DOHH2 (cell line): ENCODE results near the gene TARS3.

Experiments
- H3F3A ChIP-seq: fragments of 200-600 bp; sonication (generic), shearing (Covaris generic); 2 replicates; pipeline ENCODE4 v1.6.0; 2016; ENCODE audit warnings: antibody characterized with exemption, mild to moderate bottlenecking; ENCODE audit not compliant: control insufficient read depth, insufficient read depth
- H3K27ac ChIP-seq: fragments of 200-600 bp; sonication (generic); 2 replicates; pipeline ENCODE4 v1.5.1; 2014; ENCODE audit warnings: low read depth, mild to moderate bottlenecking, low read length, moderate library complexity
- H3K27me3 ChIP-seq: fragments of 200-600 bp; sonication (generic); 2 replicates; pipeline ENCODE4 v1.6.1; 2014; ENCODE audit warnings: mild to moderate bottlenecking, low read length, mixed read lengths; ENCODE audit not compliant: control insufficient read depth
- H3K36me3 ChIP-seq: fragments of 200-600 bp; sonication (generic); 2 replicates; pipeline ENCODE4 v1.6.1; 2014; ENCODE audit warnings: mild to moderate bottlenecking, low read length, moderate library complexity, mixed read lengths; ENCODE audit not compliant: control insufficient read depth
- H3K4me1 ChIP-seq: fragments of 200-600 bp; sonication (generic); 2 replicates; pipeline ENCODE4 v1.6.1; 2014; ENCODE audit warnings: mild to moderate bottlenecking, low read length, mixed read lengths; ENCODE audit not compliant: control insufficient read depth
- H3K4me2 ChIP-seq: fragments of 200-600 bp; sonication (generic); 2 replicates; pipeline ENCODE4 v1.6.0; 2014; ENCODE audit warnings: mild to moderate bottlenecking, low read length, moderate library complexity
- H3K4me3 ChIP-seq: fragments of 200-600 bp; sonication (generic); 2 replicates; pipeline ENCODE4 v1.5.1; 2014; ENCODE audit warnings: mild to moderate bottlenecking, low read length, mixed read lengths
- H3K79me2 ChIP-seq: fragments of 200-600 bp; sonication (generic); 2 replicates; pipeline ENCODE4 v1.6.1; 2014; ENCODE audit warnings: mild to moderate bottlenecking, low read length, mixed read lengths; ENCODE audit not compliant: control insufficient read depth
- H3K9me2 ChIP-seq: fragments of 200-600 bp; sonication (generic); replicated peaks from 2 replicates; pipeline ENCODE4 v1.6.1; 2014; ENCODE audit warnings: mild to moderate bottlenecking, low read length, mixed read lengths; ENCODE audit not compliant: control insufficient read depth
- H3K9me3 ChIP-seq: fragments of 200-600 bp; sonication (generic); 2 replicates; pipeline ENCODE4 v1.6.1; 2014; ENCODE audit warnings: antibody characterized with exemption, low read length, mixed read lengths; ENCODE audit not compliant: control insufficient read depth, insufficient read depth
- H4K20me1 ChIP-seq: fragments of 200-600 bp; sonication (generic); 2 replicates; pipeline ENCODE4 v1.6.0; 2014; ENCODE audit warnings: low read depth, mild to moderate bottlenecking, antibody characterized with exemption, low read length, moderate library complexity; ENCODE audit not compliant: control insufficient read depth, insufficient read depth
- EZH2phosphoT487 ChIP-seq: fragments of 200-600 bp; sonication (generic); IDR thresholded peaks from 2 replicates; pipeline ENCODE4 v1.6.1; 2017; ENCODE audit warnings: borderline replicate concordance, mild to moderate bottlenecking, antibody characterized with exemption, low read length, moderate library complexity, mixed read lengths
- TF ChIP-seq, protein P1 (sequence below): fragments of 200-600 bp; sonication (generic); IDR thresholded peaks from one replicate; pipeline ENCODE4 v1.5.1; 2014; ENCODE audit warnings: antibody characterized with exemption, mild to moderate bottlenecking, low read depth, low read length; ENCODE audit not compliant: poor library complexity, severe bottlenecking

TARS3 gene

DNA sequence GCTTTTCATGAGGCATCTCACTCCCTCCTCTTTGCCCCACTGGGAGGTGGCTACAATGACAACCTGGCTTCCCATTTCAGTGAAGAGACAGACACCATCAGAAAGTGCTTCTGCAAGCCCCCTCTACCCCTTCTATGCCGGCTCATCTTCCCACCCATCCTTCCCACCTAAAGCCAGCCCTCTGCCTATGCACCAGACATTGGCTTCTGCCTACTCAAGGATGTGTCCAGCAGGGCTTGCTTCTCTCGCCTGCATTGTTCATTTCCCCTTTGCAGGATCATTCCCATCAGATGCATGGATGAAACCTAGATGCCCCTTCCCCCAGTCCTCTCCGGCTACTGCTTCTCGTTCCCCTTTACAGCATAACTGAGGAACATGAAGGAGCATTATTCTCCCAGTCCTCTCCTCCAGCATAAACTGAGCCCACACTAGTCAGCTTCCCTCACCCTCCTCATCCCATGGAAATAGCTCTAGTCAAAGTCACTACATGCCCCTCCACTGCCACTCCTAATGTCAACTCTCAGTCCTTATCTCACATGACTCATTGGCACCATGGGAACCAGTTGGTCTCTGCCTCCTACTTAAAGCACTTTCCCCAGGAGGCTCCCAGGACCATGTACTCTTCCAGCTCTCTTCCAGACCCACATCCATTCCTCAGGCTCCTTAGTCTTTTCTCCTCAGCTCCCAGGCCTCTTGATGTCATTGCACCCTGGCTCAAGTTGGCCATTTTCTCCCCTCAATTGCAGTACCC is 120.0 kb downstream of the TARS3 start:
- no peaks in the 10 kb centered on the region for H4K20me1 ChIP-seq
- H3K9me3 ChIP-seq = no peaks in the 10 kb centered on the region
- no peaks in the 10 kb centered on the region for H3K9me2 ChIP-seq
- no peak overlapping the region for H3K4me2 ChIP-seq
- H3K27ac ChIP-seq = no peak overlapping the region
- H3F3A ChIP-seq = no peaks in the 10 kb centered on the region
- H3K79me2 ChIP-seq = no peaks in the 10 kb centered on the region
- TF ChIP-seq, protein P1, sequence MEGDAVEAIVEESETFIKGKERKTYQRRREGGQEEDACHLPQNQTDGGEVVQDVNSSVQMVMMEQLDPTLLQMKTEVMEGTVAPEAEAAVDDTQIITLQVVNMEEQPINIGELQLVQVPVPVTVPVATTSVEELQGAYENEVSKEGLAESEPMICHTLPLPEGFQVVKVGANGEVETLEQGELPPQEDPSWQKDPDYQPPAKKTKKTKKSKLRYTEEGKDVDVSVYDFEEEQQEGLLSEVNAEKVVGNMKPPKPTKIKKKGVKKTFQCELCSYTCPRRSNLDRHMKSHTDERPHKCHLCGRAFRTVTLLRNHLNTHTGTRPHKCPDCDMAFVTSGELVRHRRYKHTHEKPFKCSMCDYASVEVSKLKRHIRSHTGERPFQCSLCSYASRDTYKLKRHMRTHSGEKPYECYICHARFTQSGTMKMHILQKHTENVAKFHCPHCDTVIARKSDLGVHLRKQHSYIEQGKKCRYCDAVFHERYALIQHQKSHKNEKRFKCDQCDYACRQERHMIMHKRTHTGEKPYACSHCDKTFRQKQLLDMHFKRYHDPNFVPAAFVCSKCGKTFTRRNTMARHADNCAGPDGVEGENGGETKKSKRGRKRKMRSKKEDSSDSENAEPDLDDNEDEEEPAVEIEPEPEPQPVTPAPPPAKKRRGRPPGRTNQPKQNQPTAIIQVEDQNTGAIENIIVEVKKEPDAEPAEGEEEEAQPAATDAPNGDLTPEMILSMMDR = no peak
- TF ChIP-seq EZH2phosphoT487 = no peak
- no peaks in the 10 kb centered on the region for H3K36me3 ChIP-seq
- H3K4me3 ChIP-seq = no peak overlapping the region
- H3K27me3 ChIP-seq = no peaks in the 10 kb centered on the region
- no peaks in the 10 kb centered on the region for H3K4me1 ChIP-seq
